Epithelial cell of alveolus of lung (primary cell): ENCODE data around the gene ANKRD35. TPM values are rescaled to one million over a fixed set of nuclear protein-coding genes. Genes with fewer than 3 reads are reported as not detected.

Experiments used
- total RNA-seq: library from RNA; depleted of rRNA; stranded (reverse); fragments of >200 nt; gene quantifications from 2 replicates; pipeline ENCODE4 v1.2.1, GENCODE V29; 2015

ANKRD35 gene
- 1.8 and 8.8 TPM in 2 replicates for total RNA-seq

GRCh38 chr1:145885738-145886287, at the start of gene ANKRD35:
ANKRD35 (minus strand) TSS chr1:145885866; CDS start chr1:145885758, 108 bp downstream.

GRCh38 chr1:145927063-145927886, 41.6 kb upstream of the ANKRD35 start, which contains the start of gene RBM8A:
RBM8A (minus strand) TSS chr1:145927484; CDS start chr1:145927426, 58 bp downstream.

GRCh38 chr1:145918144-145918991, 32.7 kb upstream of the ANKRD35 start, which contains the start of gene PEX11B:
PEX11B (minus strand) TSS chr1:145918717; CDS start chr1:145918688, 29 bp downstream.

GRCh38 chr1:145858901-145859490, 26.7 kb downstream of the ANKRD35 start, which contains the start of gene PIAS3:
PIAS3 (minus strand) TSS chr1:145859081; CDS start chr1:145858990, 91 bp downstream.

GRCh38 chr1:145845514-145846161, 40.0 kb downstream of the ANKRD35 start, which contains the start of gene NUDT17:
NUDT17 (plus strand) TSS chr1:145845630; CDS start chr1:145845641, 11 bp downstream.

GRCh38 chr1:145823565-145824498, 61.8 kb downstream of the ANKRD35 start, which contains the start of the genes POLR3C and RNF115:
POLR3C (plus strand) TSS chr1:145824200; CDS start chr1:145825777, 1,577 bp downstream.
RNF115 (minus strand) TSS chr1:145824095; CDS start chr1:145823873, 222 bp downstream.

Other genes with a start within 250 kb of the ANKRD35 start
- gene PDZK1, start 178.5 kb downstream of the ANKRD35 start, total RNA-seq = 0.39 and 0.72 TPM in 2 replicates
- gene CD160, start 166.4 kb downstream of the ANKRD35 start, total RNA-seq = not detected in 2 replicates
- gene RNF115, start 61.8 kb downstream of the ANKRD35 start, total RNA-seq = 5.6 and 6.9 TPM in 2 replicates
- 25.6 and 30.5 TPM in 2 replicates for gene POLR3C, start 61.7 kb downstream of the ANKRD35 start, total RNA-seq
- gene NUDT17, start 40.2 kb downstream of the ANKRD35 start, total RNA-seq = 0.32 and 5.2 TPM in 2 replicates
- gene PIAS3, start 26.8 kb downstream of the ANKRD35 start, total RNA-seq = 22.4 and 23.1 TPM in 2 replicates
- 7.1 and 10.0 TPM in 2 replicates for gene ITGA10, start 24.2 kb upstream of the ANKRD35 start, total RNA-seq
- 24.7 and 31.3 TPM in 2 replicates for gene PEX11B, start 32.9 kb upstream of the ANKRD35 start, total RNA-seq
- gene RBM8A, start 41.6 kb upstream of the ANKRD35 start, total RNA-seq = 116 and 131 TPM in 2 replicates
- gene LIX1L, start 72.2 kb upstream of the ANKRD35 start, total RNA-seq = 26.5 and 27.9 TPM in 2 replicates
- 0.24 and 1.0 TPM in 2 replicates for gene ANKRD34A, start 78.7 kb upstream of the ANKRD35 start, total RNA-seq
- 15.3 and 15.8 TPM in 2 replicates for gene POLR3GL, start 78.8 kb upstream of the ANKRD35 start, total RNA-seq
- gene TXNIP, start 110.7 kb upstream of the ANKRD35 start, total RNA-seq = 61.0 and 776 TPM in 2 replicates
- gene HJV, start 135.9 kb upstream of the ANKRD35 start, total RNA-seq = not detected in 2 replicates